ENCODE results near the gene CADPS2.

GRCh38 chr7:122849957-122850328 is 36.3 kb downstream of the CADPS2 start:
- TF ChIP-seq EP300 (IDR thresholded peaks at IDR 0.05) (no peak), CTCF (IDR thresholded peaks at IDR 0.05) (no peak), POLR2AphosphoS5 (IDR thresholded peaks at IDR 0.05) (no peak)
